Cardiac septum (tissue), 1 donor: ENCODE measurements around the gene MATN3. TPM values are rescaled to one million over a fixed set of nuclear protein-coding genes. Genes with fewer than 3 reads are reported as not detected.
A peak's percentile ranks its signal among the peaks of the same experiment; 100 is the strongest.

Experiments used
- DNase-seq: peaks from one replicate; pipeline ENCODE4 v3.0.0-alpha.2; 2020; ENCODE audit warnings: low spot score
- intact Hi-C: fragments of 100-400 bp; cut with DNase I; formaldehyde crosslinking; loops from one replicate; pipeline ENCODE4 v1.14.0; 2022
- total RNA-seq: library from RNA; stranded (reverse); fragmentation: NEBNext Ultra II Directional; extraction: Animal tissue kit (Norgen Biotek cat#: 25700); gene quantifications from one replicate; pipeline ENCODE4 v1.2.1, GENCODE V29; 2021
- donor health status: DM: no; HTN: no; CAD: no.

The MATN3 gene
- total RNA-seq, 1 donor from 2014 or later = 0.11 TPM

- DNase-seq = no peak
- intact Hi-C loops = no loop called here
Observed at GRCh38 chr2:20011276-20012031, 1.0 kb downstream of the MATN3 start.

GRCh38 chr2:20008703-20009102 is 3.8 kb downstream of the MATN3 start:
- intact Hi-C loops = no loop called here
- no peak for DNase-seq

- intact Hi-C loops = no loop called here
- no peak for DNase-seq
Observed at GRCh38 chr2:20005891-20006470, 6.5 kb downstream of the MATN3 start.

- DNase-seq = no peak
- intact Hi-C loops = no loop called here
Observed at GRCh38 chr2:20005067-20005627, 7.3 kb downstream of the MATN3 start.

- intact Hi-C loops = no loop called here
- no peak for DNase-seq
Observed at GRCh38 chr2:20001361-20001863, 11.1 kb downstream of the MATN3 start.

- intact Hi-C loops = no loop called here
- DNase-seq = no peak
Observed at GRCh38 chr2:19993731-19994130, 18.7 kb downstream of the MATN3 start.

- intact Hi-C loops = no loop called here
- no peak for DNase-seq
Observed at GRCh38 chr2:19991895-19992294, 20.6 kb downstream of the MATN3 start.

- intact Hi-C loops = no loop called here
- no peak for DNase-seq
Observed at GRCh38 chr2:19990416-19990728, 22.1 kb downstream of the MATN3 start.

GRCh38 chr2:19989667-19990415 is 22.6 kb downstream of the MATN3 start, which contains the start of gene WDR35:
TSS of gene WDR35 (minus strand) at chr2:19990105. CDS start at chr2:19990015, 90 bp downstream.
- peak; percentile 93 for DNase-seq
- intact Hi-C loops = no loop called here

- no peak for DNase-seq
- intact Hi-C loops = no loop called here
Observed at GRCh38 chr2:19989342-19989666, 23.2 kb downstream of the MATN3 start.

GRCh38 chr2:19988600-19988999 is 23.9 kb downstream of the MATN3 start:
- intact Hi-C loops = no loop called here
- DNase-seq = no peak

- intact Hi-C loops = no loop called here
- no peak for DNase-seq
Observed at GRCh38 chr2:19987936-19988335, 24.5 kb downstream of the MATN3 start.

GRCh38 chr2:19982268-19982667 is 30.2 kb downstream of the MATN3 start:
- no peak for DNase-seq
- intact Hi-C loops = no loop called here

GRCh38 chr2:19979932-19980331 is 32.5 kb downstream of the MATN3 start:
- no peak for DNase-seq
- intact Hi-C loops = no loop called here

- intact Hi-C loops = no loop called here
- DNase-seq = no peak
Observed at GRCh38 chr2:19973466-19973865, 39.0 kb downstream of the MATN3 start.

- DNase-seq = no peak
- intact Hi-C loops = no loop called here
Observed at GRCh38 chr2:19971691-19972090, 40.8 kb downstream of the MATN3 start.

GRCh38 chr2:19963386-19963785 is 49.1 kb downstream of the MATN3 start:
- intact Hi-C loops = no loop called here
- DNase-seq = no peak

- intact Hi-C loops = loop anchor here (1.0 kb wide), 1 partner anchor 143 kb away; no protein-coding TSS in a partner anchor
- DNase-seq = no peak
Observed at GRCh38 chr2:19955544-19956422, 56.7 kb downstream of the MATN3 start.

GRCh38 chr2:19949071-19949470 is 63.4 kb downstream of the MATN3 start:
- DNase-seq = no peak
- intact Hi-C loops = no loop called here
